Fibroblast of villous mesenchyme (primary cell): ENCODE data around the gene EID1. TPM values are rescaled to one million over a fixed set of nuclear protein-coding genes. Genes with fewer than 3 reads are reported as not detected.
"Not testable (repeated sequence)": the region's sequence is repeated elsewhere in the genome, so short reads cannot be mapped to it uniquely, and the experiment has no call there.

Source experiments
- DNase-seq: peaks from one replicate; pipeline ENCODE4 v3.0.0-alpha.2; 2010; ENCODE audit warnings: low read depth
- H3K4me3 ChIP-seq: 2 replicates; pipeline ENCODE4 v1.5.1; 2011; ENCODE audit warnings: low read depth, mild to moderate bottlenecking, low read length
- total RNA-seq: library from RNA; depleted of rRNA; stranded (reverse); fragments of >200 nt; gene quantifications from 2 replicates; pipeline ENCODE4 v1.2.3, GENCODE V29; 2012
- TF ChIP-seq, protein P1 (sequence below): IDR thresholded peaks from 2 replicates; pipeline ENCODE4 v1.5.1; 2012; ENCODE audit warnings: low read depth, mild to moderate bottlenecking, low read length; ENCODE audit not compliant: insufficient read depth

EID1 gene
- total RNA-seq, 1 donor: 224 TPM

DNA sequence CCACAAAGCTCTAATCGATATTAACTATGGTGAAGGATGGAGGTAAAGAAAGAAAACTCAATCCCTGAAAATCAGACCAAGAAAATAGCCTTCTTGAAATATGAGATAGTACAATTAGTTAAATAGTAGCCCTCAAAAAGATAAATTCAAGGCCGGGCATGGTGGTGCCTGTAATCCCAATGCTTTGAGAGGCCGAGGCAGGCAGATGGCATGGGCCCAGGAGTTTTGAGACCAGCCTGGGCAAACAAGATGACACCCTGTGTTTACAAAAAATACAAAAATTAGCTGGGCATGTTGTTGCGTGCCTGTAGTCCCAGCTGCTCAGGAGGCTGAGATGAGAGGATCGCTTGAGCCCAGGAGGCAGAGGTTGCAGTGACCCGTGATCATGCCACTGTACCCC lies 35.4 kb upstream of the EID1 start:
- TF ChIP-seq, protein P1, sequence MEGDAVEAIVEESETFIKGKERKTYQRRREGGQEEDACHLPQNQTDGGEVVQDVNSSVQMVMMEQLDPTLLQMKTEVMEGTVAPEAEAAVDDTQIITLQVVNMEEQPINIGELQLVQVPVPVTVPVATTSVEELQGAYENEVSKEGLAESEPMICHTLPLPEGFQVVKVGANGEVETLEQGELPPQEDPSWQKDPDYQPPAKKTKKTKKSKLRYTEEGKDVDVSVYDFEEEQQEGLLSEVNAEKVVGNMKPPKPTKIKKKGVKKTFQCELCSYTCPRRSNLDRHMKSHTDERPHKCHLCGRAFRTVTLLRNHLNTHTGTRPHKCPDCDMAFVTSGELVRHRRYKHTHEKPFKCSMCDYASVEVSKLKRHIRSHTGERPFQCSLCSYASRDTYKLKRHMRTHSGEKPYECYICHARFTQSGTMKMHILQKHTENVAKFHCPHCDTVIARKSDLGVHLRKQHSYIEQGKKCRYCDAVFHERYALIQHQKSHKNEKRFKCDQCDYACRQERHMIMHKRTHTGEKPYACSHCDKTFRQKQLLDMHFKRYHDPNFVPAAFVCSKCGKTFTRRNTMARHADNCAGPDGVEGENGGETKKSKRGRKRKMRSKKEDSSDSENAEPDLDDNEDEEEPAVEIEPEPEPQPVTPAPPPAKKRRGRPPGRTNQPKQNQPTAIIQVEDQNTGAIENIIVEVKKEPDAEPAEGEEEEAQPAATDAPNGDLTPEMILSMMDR: no peak
- no peak for DNase-seq
- H3K4me3 ChIP-seq: no peak overlapping the region

GRCh38 chr15:48845123-48845522 lies 32.8 kb upstream of the EID1 start:
- H3K4me3 ChIP-seq: no peak overlapping the region
- no peak for DNase-seq
- TF ChIP-seq, protein P1: no peak

DNA sequence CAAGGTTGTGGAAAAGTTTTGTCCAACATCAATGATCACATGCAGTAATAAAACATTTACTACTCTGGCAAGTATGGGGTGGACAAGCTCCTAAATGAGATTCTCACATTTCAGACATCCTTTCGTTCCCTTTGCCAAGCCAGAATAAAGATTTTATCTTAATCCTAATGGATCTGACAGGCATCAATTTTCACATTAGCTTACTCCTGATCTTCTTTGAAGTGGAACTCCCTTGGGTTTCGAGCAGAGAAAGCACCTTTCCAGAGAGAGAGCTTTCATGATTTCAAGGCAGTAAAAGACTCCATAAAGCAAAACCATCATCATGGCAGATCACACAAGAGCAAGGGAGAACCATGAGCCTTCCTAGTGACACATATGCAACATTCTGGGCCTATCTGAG lies 27.3 kb upstream of the EID1 start:
- TF ChIP-seq, protein P1: no peak
- DNase-seq: no peak
- no peak overlapping the region for H3K4me3 ChIP-seq

DNA sequence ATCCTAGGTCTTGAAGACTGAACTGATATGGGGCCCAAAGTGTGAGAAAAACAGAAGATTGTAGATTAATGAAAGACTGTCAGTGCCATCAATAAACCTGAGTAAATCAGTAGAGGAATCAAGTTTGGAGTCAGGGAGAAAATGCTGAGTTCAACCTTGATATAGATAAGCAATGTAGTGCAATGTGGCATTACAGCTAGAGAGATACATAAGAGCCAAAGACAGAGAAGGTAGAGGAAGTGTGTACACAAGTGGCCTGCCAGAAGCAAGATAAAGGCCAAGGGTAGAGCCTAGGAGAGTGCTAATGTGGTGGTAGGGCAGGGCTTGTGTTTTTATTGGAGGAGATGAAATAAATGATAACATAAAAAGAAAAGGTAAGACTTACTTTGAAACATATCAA lies 26.0 kb upstream of the EID1 start:
- no peak for DNase-seq
- TF ChIP-seq, protein P1: no peak
- no peak overlapping the region for H3K4me3 ChIP-seq

- not testable (repeated sequence) for DNase-seq, H3K4me3 ChIP-seq
Observed at GRCh38 chr15:48854434-48854833, 23.5 kb upstream of the EID1 start.

DNA sequence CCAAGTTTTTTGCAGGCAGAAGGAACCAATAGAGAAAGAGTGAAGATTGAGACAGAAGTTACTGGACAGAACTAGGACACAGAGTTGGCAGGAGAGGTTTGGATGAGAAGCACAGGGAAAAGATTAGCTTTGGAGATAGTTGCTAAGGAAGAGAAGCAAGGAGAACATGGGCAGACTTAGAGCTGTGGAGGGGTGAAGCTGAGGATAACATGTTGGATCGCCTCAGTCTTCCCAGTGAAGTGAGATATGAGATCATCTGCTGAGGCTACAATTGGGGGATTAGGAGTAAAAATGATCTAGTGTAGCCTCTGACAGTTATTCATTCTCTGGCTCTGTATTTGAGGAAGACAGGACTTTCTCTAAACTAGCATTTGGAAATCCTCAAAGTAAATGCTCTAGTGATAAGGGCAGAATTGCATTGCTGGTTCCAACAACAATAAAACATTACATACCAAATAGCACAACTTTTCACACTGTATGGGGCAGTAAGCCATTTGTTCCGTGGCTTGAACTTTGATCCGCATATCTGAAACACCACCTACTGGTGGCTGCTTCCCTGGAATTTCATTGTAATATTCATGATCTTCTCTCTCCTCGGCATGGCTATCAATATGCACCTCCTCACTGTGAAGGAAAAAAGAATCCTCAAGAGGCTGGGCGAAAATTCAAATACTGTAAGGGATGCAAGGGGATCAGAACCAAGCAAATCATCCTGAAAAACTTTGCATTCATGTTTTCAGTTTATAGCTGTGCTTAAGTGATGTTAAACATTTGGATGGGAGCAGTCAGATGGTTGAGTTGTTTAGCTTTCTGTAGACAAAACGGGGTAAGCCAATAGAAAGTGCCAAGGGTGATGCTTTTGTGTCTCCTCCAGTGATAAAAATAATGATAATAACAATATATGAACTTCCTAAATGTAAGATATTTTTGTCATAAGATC lies 22.2 kb upstream of the EID1 start:
- TF ChIP-seq, protein P1: peak; percentile 58
- peak; percentile 52 for DNase-seq
- no peak overlapping the region for H3K4me3 ChIP-seq

DNA sequence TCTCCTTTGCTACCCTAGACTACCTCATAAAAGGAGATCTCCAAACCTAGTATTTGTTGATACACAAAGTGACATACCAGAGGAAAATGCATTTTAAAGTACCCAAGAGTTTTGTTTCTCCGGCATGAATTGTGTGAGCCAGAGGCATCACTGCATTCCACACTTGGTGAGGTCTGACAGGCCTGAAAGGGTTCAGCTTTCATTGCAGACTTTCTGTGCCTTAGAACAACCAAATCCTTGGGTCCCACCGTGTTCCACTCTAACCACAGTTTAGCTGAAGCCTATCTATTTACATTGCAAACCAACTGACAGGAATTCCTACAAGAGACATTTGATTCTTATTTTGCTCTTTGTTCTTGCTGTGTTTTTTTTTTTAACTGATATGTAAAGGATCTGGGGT lies 21.0 kb upstream of the EID1 start:
- TF ChIP-seq, protein P1: no peak
- DNase-seq: peak; percentile 34
- no peak overlapping the region for H3K4me3 ChIP-seq
